ENCODE results near the gene MBNL1. TPM values are rescaled to one million over a fixed set of nuclear protein-coding genes. Genes with fewer than 3 reads are reported as not detected.
"Not testable (repeated sequence)": the region's sequence is repeated elsewhere in the genome, so short reads cannot be mapped to it uniquely, and the experiment has no call there.

MBNL1 gene
- total and polyA plus RNA-seq, 7 experiments from 2014 or later, result 371 to 675 (median 497) TPM

- Mint-ChIP-seq H3K4me1 (peaks cover 44 to 89% (median 77%) of the 10 kb centered on the region in 7 donors), H3K36me3 (peaks cover 12 to 62% (median 44%) of the 10 kb centered on the region in 5 donors), H3K27ac (peak overlapping the region in 7 of 9 donors; percentile 14 to 86 (median 70)), H3K9me3 (peaks cover 0 to 6% (median 0%) of the 10 kb centered on the region in 11 donors), H3K4me3 (peak overlapping the region in 6 of 10 donors; percentile 2 to 54 (median 15)), H3K27me3 (no peaks in the 10 kb centered on the region)
- Histone ChIP-seq H3K27ac (ENCODE audit: low read depth, low read length) (peak overlapping the region; percentile 34), H3K36me3 (ENCODE audit: control insufficient read depth in 2 of 3, insufficient read depth in 3 of 3, low read length in 3 of 3) (peaks cover 4 to 30% (median 12%) of the 10 kb centered on the region in 3 experiments), H3K4me3 (ENCODE audit: low read length) (no peak overlapping the region), H3K27me3 (ENCODE audit: control insufficient read depth in 2 of 2, insufficient read depth in 2 of 2, low read length in 2 of 2) (no peaks in the 10 kb centered on the region), H3K9me3 (ENCODE audit: control insufficient read depth in 2 of 3, low read length in 3 of 3) (no peaks in the 10 kb centered on the region), H3K4me1 (ENCODE audit: control insufficient read depth in 2 of 2, insufficient read depth in 2 of 2, low read length in 2 of 2) (peaks cover 12 to 53% of the 10 kb centered on the region in 2 donors)
- no peak for DNase-seq
- intact Hi-C loops (cut with micrococcal nuclease), result loop anchor here in 1 of 2 donors (1.0 kb wide), 1 partner anchor 8 kb away; no protein-coding TSS in a partner anchor
- ATAC-seq, result no peak
- ChIA-PET CTCF (no interaction called here), POLR2A (interaction anchor here (0.5 to 1.0 kb wide), 2 partner anchors 13 to 38 kb away, joined by 3 read pairs; no protein-coding TSS in a partner anchor)
Observed at GRCh38 chr3:152360966-152361365, 92.2 kb downstream of the MBNL1 start.

- Mint-ChIP-seq H3K36me3 (peaks cover 12 to 69% (median 47%) of the 10 kb centered on the region in 5 donors), H3K27ac (peak overlapping the region in 8 of 9 donors; percentile 21 to 86 (median 58)), H3K9me3 (peaks cover 0 to 11% (median under 1%) of the 10 kb centered on the region in 11 donors), H3K4me1 (peaks cover 35 to 85% (median 74%) of the 10 kb centered on the region in 7 donors), H3K27me3 (no peaks in the 10 kb centered on the region), H3K4me3 (peak overlapping the region in 6 of 10 donors; percentile 7 to 54 (median 33))
- Histone ChIP-seq H3K27ac (ENCODE audit: low read depth, low read length) (no peak overlapping the region), H3K4me3 (ENCODE audit: low read length) (no peak overlapping the region), H3K27me3 (ENCODE audit: control insufficient read depth in 2 of 2, insufficient read depth in 2 of 2, low read length in 2 of 2) (no peaks in the 10 kb centered on the region), H3K36me3 (ENCODE audit: control insufficient read depth in 2 of 3, insufficient read depth in 3 of 3, low read length in 3 of 3) (peaks cover 4 to 26% (median 12%) of the 10 kb centered on the region in 3 experiments), H3K9me3 (ENCODE audit: control insufficient read depth in 2 of 3, low read length in 3 of 3) (no peaks in the 10 kb centered on the region), H3K4me1 (ENCODE audit: control insufficient read depth in 2 of 2, insufficient read depth in 2 of 2, low read length in 2 of 2) (peaks cover 9 to 41% of the 10 kb centered on the region in 2 donors)
- no peak for DNase-seq
- ChIA-PET CTCF (no interaction called here), POLR2A (interaction anchor here (0.5 kb wide), 1 partner anchor 111 kb away, joined by 3 read pairs; no protein-coding TSS in a partner anchor)
- no peak for ATAC-seq
- intact Hi-C loops (cut with micrococcal nuclease), result no loop called here
Observed at GRCh38 chr3:152362086-152362485, 93.4 kb downstream of the MBNL1 start.

GRCh38 chr3:152364237-152364636 is 95.5 kb downstream of the MBNL1 start:
- H3K27me3 ChIP-seq (ENCODE audit: control insufficient read depth in 2 of 2, insufficient read depth in 2 of 2, low read length in 2 of 2), result no peaks in the 10 kb centered on the region
- Mint-ChIP-seq H3K27me3 (no peaks in the 10 kb centered on the region), H3K9me3 (peaks cover 0 to 22% (median 4%) of the 10 kb centered on the region in 11 donors), H3K27ac (peak overlapping the region in 7 of 9 donors; percentile 33 to 88 (median 79)), H3K4me1 (peaks cover 44 to 88% (median 79%) of the 10 kb centered on the region in 7 donors), H3K36me3 (peaks cover 10 to 81% (median 60%) of the 10 kb centered on the region in 5 donors), H3K4me3 (peak overlapping the region in 4 of 10 donors; percentile 9 to 30 (median 16))
- DNase-seq, result no peak
- intact Hi-C loops (cut with micrococcal nuclease), result loop anchor here in 1 of 2 donors (1.0 to 2.0 kb wide), 2 partner anchors 9 to 15 kb away; no protein-coding TSS in a partner anchor
- no peak overlapping the region for H3K4me3 ChIP-seq (ENCODE audit: low read length)
- ChIA-PET POLR2A (interaction anchor here (0.7 to 1.8 kb wide), 7 partner anchors 9 to 116 kb away, joined by 3 to 7 read pairs (median 4); no protein-coding TSS in a partner anchor), CTCF (interaction anchor here (1.0 kb wide), 1 partner anchor 17 kb away, joined by 3 read pairs; no protein-coding TSS in a partner anchor)
- H3K36me3 ChIP-seq (ENCODE audit: control insufficient read depth in 2 of 3, insufficient read depth in 3 of 3, low read length in 3 of 3), result peaks cover 4 to 23% (median 12%) of the 10 kb centered on the region in 3 experiments
- H3K9me3 ChIP-seq (ENCODE audit: control insufficient read depth in 2 of 3, low read length in 3 of 3), result no peaks in the 10 kb centered on the region
- no peak for ATAC-seq
- peaks cover 5 to 30% of the 10 kb centered on the region in 2 donors for H3K4me1 ChIP-seq (ENCODE audit: control insufficient read depth in 2 of 2, insufficient read depth in 2 of 2, low read length in 2 of 2)
- H3K27ac ChIP-seq (ENCODE audit: low read depth, low read length), result no peak overlapping the region

- peaks cover 0 to 22% (median 4%) of the 10 kb centered on the region in 11 donors for H3K9me3 Mint-ChIP-seq
- ChIA-PET POLR2A (interaction anchor here (1.0 to 1.8 kb wide), 2 partner anchors 8 to 14 kb away, joined by 5 read pairs; no protein-coding TSS in a partner anchor), CTCF (no interaction called here)
- Histone ChIP-seq H3K9me3 (ENCODE audit: control insufficient read depth in 2 of 3, low read length in 3 of 3) (no peaks in the 10 kb centered on the region), H3K27ac (ENCODE audit: low read depth, low read length) (peak overlapping the region; percentile 10), H3K36me3 (ENCODE audit: control insufficient read depth in 2 of 3, insufficient read depth in 3 of 3, low read length in 3 of 3) (peaks cover 4 to 16% (median 12%) of the 10 kb centered on the region in 3 experiments), H3K4me1 (ENCODE audit: control insufficient read depth in 2 of 2, insufficient read depth in 2 of 2, low read length in 2 of 2) (peaks cover 5 to 26% of the 10 kb centered on the region in 2 donors), H3K4me3 (ENCODE audit: low read length) (no peak overlapping the region), H3K27me3 (ENCODE audit: control insufficient read depth in 2 of 2, insufficient read depth in 2 of 2, low read length in 2 of 2) (no peaks in the 10 kb centered on the region)
- ATAC-seq (no peak), DNase-seq (no peak)
- intact Hi-C loops (cut with micrococcal nuclease), result loop anchor here in 1 of 2 donors (1.0 to 2.0 kb wide), 2 partner anchors 9 to 14 kb away; no protein-coding TSS in a partner anchor
- no peaks in the 10 kb centered on the region for H3K27me3 Mint-ChIP-seq
- peak overlapping the region in 7 of 9 donors; percentile 13 to 88 (median 65) for H3K27ac Mint-ChIP-seq
- peaks cover 15 to 81% (median 66%) of the 10 kb centered on the region in 5 donors for H3K36me3 Mint-ChIP-seq
- H3K4me1 Mint-ChIP-seq, result peaks cover 46 to 88% (median 79%) of the 10 kb centered on the region in 7 donors
- H3K4me3 Mint-ChIP-seq, result peak overlapping the region in 2 of 10 donors; percentile 18 to 30
Observed at GRCh38 chr3:152365126-152365525, 96.4 kb downstream of the MBNL1 start.

- H3K36me3 ChIP-seq (ENCODE audit: control insufficient read depth in 2 of 3, insufficient read depth in 3 of 3, low read length in 3 of 3), result peaks cover 4 to 21% (median 12%) of the 10 kb centered on the region in 3 experiments
- peaks cover 0 to 22% (median 4%) of the 10 kb centered on the region in 11 donors for H3K9me3 Mint-ChIP-seq
- peak overlapping the region; percentile 10 for H3K27ac ChIP-seq (ENCODE audit: low read depth, low read length)
- no peaks in the 10 kb centered on the region for H3K27me3 Mint-ChIP-seq
- ATAC-seq (no peak), DNase-seq (no peak)
- H3K9me3 ChIP-seq (ENCODE audit: control insufficient read depth in 2 of 3, low read length in 3 of 3), result no peaks in the 10 kb centered on the region
- H3K4me1 ChIP-seq (ENCODE audit: control insufficient read depth in 2 of 2, insufficient read depth in 2 of 2, low read length in 2 of 2), result peaks cover 8 to 24% of the 10 kb centered on the region in 2 donors
- ChIA-PET POLR2A (interaction anchor here (0.6 to 1.8 kb wide), 3 partner anchors 15 to 147 kb away, joined by 3 to 5 read pairs (median 5); no protein-coding TSS in a partner anchor), CTCF (no interaction called here)
- no peaks in the 10 kb centered on the region for H3K27me3 ChIP-seq (ENCODE audit: control insufficient read depth in 2 of 2, insufficient read depth in 2 of 2, low read length in 2 of 2)
- H3K27ac Mint-ChIP-seq, result peak overlapping the region in 4 of 9 donors; percentile 17 to 72 (median 34)
- peaks cover 19 to 85% (median 70%) of the 10 kb centered on the region in 5 donors for H3K36me3 Mint-ChIP-seq
- no peak overlapping the region for H3K4me3 ChIP-seq (ENCODE audit: low read length)
- intact Hi-C loops (cut with micrococcal nuclease), result loop anchor here in 1 of 2 donors (1.0 to 2.0 kb wide), 2 partner anchors 8 to 13 kb away; no protein-coding TSS in a partner anchor
- peaks cover 50 to 89% (median 82%) of the 10 kb centered on the region in 7 donors for H3K4me1 Mint-ChIP-seq
- H3K4me3 Mint-ChIP-seq, result peak overlapping the region in 2 of 10 donors; percentile 32 to 64
Observed at GRCh38 chr3:152365766-152366593, 97.3 kb downstream of the MBNL1 start.

GRCh38 chr3:152367192-152367591 is 98.5 kb downstream of the MBNL1 start:
- peaks cover 22 to 92% (median 79%) of the 10 kb centered on the region in 5 donors for H3K36me3 Mint-ChIP-seq
- H3K27ac ChIP-seq (ENCODE audit: low read depth, low read length); DNase-seq; ATAC-seq; H3K4me3 ChIP-seq (ENCODE audit: low read length); H3K9me3 ChIP-seq (ENCODE audit: control insufficient read depth in 2 of 3, low read length in 3 of 3); H3K27me3 Mint-ChIP-seq; intact Hi-C loops (cut with micrococcal nuclease); H3K27me3 ChIP-seq (ENCODE audit: control insufficient read depth in 2 of 2, insufficient read depth in 2 of 2, low read length in 2 of 2); CTCF ChIA-PET: not testable (repeated sequence)
- POLR2A ChIA-PET, result interaction anchor here (0.6 kb wide), 1 partner anchor 21 kb away, joined by 3 read pairs; no protein-coding TSS in a partner anchor
- Histone ChIP-seq H3K4me1 (ENCODE audit: control insufficient read depth in 2 of 2, insufficient read depth in 2 of 2, low read length in 2 of 2) (peaks cover 8 to 17% of the 10 kb centered on the region in 2 donors), H3K36me3 (ENCODE audit: control insufficient read depth in 2 of 3, insufficient read depth in 3 of 3, low read length in 3 of 3) (peaks cover 0 to 14% (median 9%) of the 10 kb centered on the region in 3 experiments)
- H3K9me3 Mint-ChIP-seq, result peaks cover 0 to 31% (median 6%) of the 10 kb centered on the region in 11 donors
- peaks cover 52 to 89% (median 82%) of the 10 kb centered on the region in 7 donors for H3K4me1 Mint-ChIP-seq
- H3K27ac Mint-ChIP-seq, result peak overlapping the region in 8 of 9 donors; percentile 26 to 90 (median 70)
- H3K4me3 Mint-ChIP-seq, result peak overlapping the region in 5 of 10 donors; percentile 31 to 79 (median 64)

Data from naive thymus-derived CD4-positive, alpha-beta T cell (primary cell).